Stimulated activated CD8-positive, alpha-beta memory T cell treated with anti-CD3 and anti-CD28 coated beads, Interleukin-7, amount 100 ng/mL, for 48 hours (primary cell): ENCODE measurements around the gene KREMEN2.
"Not testable (repeated sequence)": the region's sequence is repeated elsewhere in the genome, so short reads cannot be mapped to it uniquely, and the experiment has no call there.

Experiments
- DNase-seq, 2 donors: peaks; one replicate each; pipeline ENCODE4 v3.0.0-alpha.2; 2020; ENCODE audit warnings: low read depth in 1 of 2; ENCODE audit errors: extremely low read depth in 1 of 2

The KREMEN2 gene

GRCh38 chr16:2963723-2964474, at the start of gene KREMEN2:
Gene KREMEN2, plus strand, starts transcription at chr16:2964275. Its CDS starts 246 bp downstream, at chr16:2964521.
- no peak for DNase-seq

GRCh38 chr16:2915196-2915929, 48.7 kb upstream of the KREMEN2 start:
- DNase-seq = no peak

- no peak for DNase-seq
Observed at GRCh38 chr16:2919511-2920255, 44.4 kb upstream of the KREMEN2 start.

- DNase-seq = no peak
Observed at GRCh38 chr16:2923481-2923880, 40.6 kb upstream of the KREMEN2 start.

- no peak for DNase-seq
Observed at GRCh38 chr16:2924901-2925755, 38.9 kb upstream of the KREMEN2 start.

GRCh38 chr16:2925951-2926649, 38.0 kb upstream of the KREMEN2 start:
- no peak for DNase-seq

- DNase-seq = no peak
Observed at GRCh38 chr16:2926650-2926999, 37.5 kb upstream of the KREMEN2 start.

- peak; percentile 58 to 82 for DNase-seq
Observed at GRCh38 chr16:2927010-2927646, 36.9 kb upstream of the KREMEN2 start.

- not testable (repeated sequence) for DNase-seq
Observed at GRCh38 chr16:2928151-2928550, 35.9 kb upstream of the KREMEN2 start.

- DNase-seq = no peak
Observed at GRCh38 chr16:2928796-2929195, 35.3 kb upstream of the KREMEN2 start.

- no peak for DNase-seq
Observed at GRCh38 chr16:2929693-2930092, 34.4 kb upstream of the KREMEN2 start.

GRCh38 chr16:2930236-2930635, 33.8 kb upstream of the KREMEN2 start:
- DNase-seq = no peak

- DNase-seq = not testable (repeated sequence)
Observed at GRCh38 chr16:2931231-2931914, 32.7 kb upstream of the KREMEN2 start.

- no peak for DNase-seq
Observed at GRCh38 chr16:2933136-2933535, 30.9 kb upstream of the KREMEN2 start.

GRCh38 chr16:2933701-2934100, 30.4 kb upstream of the KREMEN2 start:
- no peak for DNase-seq

- DNase-seq = no peak
Observed at GRCh38 chr16:2934450-2934849, 29.6 kb upstream of the KREMEN2 start.

GRCh38 chr16:2936436-2937011, 27.6 kb upstream of the KREMEN2 start:
- DNase-seq = no peak

GRCh38 chr16:2937170-2937569, 26.9 kb upstream of the KREMEN2 start:
- DNase-seq = no peak

- DNase-seq = no peak
Observed at GRCh38 chr16:2938206-2938605, 25.9 kb upstream of the KREMEN2 start.
